Skin epidermis (tissue), 12 donors: Measurements from ENCODE around the gene ARMC10.
"Not testable (repeated sequence)": the region's sequence is repeated elsewhere in the genome, so short reads cannot be mapped to it uniquely, and the experiment has no call there.

Experiments
- H3K27ac ChIP-seq, 21 experiments: fragments of 200-600 bp; sonication (generic) in 11 of 21; one replicate each; pipeline ENCODE4 v1.5.0; 2020; ENCODE audit warnings: mild to moderate bottlenecking in 3 of 21, inconsistent platforms in 2 of 21, moderate library complexity in 2 of 21
- H3K4me3 ChIP-seq, 7 experiments: fragments of 200-600 bp; sonication (generic) in 2 of 7; one replicate each; pipeline ENCODE4 v1.5.0; 2020; ENCODE audit warnings: inconsistent platforms in 2 of 7, mild to moderate bottlenecking in 2 of 7, moderate library complexity in 1 of 7

ARMC10 gene

DNA sequence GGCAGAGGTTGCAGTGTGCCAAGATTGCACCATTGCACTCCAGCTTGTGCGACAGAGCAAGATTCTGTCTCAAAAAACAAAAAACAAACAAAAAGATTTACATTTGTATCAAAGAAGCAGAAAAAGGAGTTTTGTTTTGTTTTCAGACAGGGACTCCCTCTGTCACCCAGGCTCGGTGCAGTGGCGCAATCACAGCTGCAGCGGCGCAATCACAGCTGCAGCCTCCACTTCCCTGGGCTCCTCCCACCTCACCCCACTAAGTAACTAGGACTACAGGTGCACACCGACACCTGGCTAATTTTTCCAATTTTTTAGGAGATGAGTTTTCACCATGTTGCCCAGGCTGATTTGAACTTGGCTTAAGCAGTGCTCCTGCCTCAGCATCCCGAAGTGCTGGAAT is 1.8 kb downstream of the ARMC10 start:
- Histone ChIP-seq H3K27ac (no peak overlapping the region), H3K4me3 (no peak overlapping the region)

DNA sequence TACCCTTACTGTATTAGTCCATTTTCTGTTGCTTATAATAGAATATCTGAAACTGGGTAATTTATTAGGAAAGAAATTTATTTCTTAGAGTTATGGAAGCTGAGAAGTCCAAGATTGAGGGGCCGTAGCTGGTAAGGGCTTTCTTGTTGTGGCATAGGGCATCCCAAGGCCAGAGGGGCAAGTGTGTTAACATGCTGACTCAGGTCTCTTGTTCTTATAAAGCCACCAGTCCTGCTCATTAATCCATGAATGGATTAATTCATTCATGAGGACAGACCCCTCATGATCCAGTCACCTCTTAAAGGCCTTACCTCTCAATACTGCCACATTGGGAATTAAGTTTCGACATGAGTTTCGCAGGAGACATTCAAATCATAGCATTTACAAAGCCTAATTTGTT is 2.4 kb downstream of the ARMC10 start:
- Histone ChIP-seq H3K4me3 (no peak overlapping the region), H3K27ac (no peak overlapping the region)

DNA sequence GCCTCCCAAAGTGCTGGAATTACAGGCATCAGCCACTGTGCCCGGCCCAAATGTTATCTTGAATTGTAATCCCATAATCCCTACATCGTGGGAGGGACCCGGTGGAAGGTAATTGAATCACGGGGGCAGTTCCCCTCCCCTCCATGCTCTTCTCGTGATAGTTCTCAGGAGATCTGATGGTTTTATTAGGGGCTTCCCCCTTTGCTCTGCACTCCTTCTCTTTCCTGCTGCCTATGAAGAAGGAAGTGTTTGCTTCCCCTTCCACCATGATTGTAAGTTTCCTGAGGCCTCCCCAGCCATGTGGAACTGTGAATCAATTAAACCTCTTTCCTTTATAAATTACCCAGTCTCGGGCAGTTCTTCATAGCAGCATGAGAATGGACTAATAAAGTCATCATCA is 3.3 kb downstream of the ARMC10 start:
- not testable (repeated sequence) for H3K27ac ChIP-seq, H3K4me3 ChIP-seq

DNA sequence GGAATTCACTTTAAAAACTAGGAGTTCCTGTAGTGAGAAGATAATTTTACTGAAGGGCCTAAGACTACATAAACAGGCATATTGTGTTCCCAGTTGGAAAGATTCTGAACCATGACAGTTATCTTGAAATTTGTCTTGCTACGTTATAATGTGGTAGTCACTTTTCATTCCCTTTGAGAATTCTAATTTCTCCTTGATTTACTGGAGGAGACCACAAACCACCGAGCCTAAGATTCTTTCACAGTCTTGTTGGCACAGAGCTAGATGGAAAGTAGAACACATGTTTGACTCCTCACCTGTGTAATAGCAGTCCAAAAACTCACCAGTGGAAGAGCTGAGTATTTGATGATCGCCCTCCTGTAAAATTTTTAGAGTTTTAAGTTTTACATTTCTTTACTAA is 4.9 kb downstream of the ARMC10 start:
- no peak overlapping the region for H3K4me3 ChIP-seq
- no peak overlapping the region for H3K27ac ChIP-seq

DNA sequence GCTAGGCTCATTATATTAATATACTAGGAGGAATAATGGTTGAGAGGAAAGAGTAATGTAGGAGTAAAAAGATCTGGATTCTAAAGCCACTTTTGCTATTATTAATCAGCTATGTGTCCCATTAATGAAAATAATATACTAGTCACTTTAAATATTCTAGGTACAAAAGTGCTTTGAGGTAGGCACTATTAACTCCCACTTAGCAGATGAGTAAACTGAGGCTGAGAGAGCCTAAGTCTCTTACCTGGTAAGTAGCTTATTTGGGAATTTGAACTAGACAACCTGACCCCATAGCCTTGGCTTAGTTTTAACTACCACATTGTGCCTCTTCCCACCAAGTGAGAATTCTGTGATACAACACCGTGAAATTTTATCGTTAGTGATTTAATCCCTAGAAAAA is 6.0 kb downstream of the ARMC10 start:
- Histone ChIP-seq H3K4me3 (no peak overlapping the region), H3K27ac (no peak overlapping the region)

DNA sequence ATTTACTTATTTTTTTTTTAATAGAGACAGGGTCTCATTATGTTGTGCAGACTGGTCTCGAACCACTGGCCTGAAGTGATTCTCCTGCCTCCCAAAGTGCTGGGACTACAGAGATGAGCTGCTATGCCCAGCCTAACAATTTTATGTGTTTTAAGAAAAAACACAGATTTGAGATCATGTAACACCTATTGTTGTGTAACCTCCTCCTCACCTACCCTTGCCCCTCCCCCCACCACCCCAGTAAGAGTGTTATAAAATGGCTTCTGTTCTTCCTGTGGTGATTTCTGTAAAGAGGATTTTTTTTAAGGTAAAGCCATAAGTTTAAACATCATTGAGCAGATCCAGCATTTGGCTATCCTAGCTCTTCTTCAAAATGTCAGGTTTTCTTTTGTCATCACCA is 7.6 kb downstream of the ARMC10 start:
- no peak overlapping the region for H3K4me3 ChIP-seq
- H3K27ac ChIP-seq = no peak overlapping the region

DNA sequence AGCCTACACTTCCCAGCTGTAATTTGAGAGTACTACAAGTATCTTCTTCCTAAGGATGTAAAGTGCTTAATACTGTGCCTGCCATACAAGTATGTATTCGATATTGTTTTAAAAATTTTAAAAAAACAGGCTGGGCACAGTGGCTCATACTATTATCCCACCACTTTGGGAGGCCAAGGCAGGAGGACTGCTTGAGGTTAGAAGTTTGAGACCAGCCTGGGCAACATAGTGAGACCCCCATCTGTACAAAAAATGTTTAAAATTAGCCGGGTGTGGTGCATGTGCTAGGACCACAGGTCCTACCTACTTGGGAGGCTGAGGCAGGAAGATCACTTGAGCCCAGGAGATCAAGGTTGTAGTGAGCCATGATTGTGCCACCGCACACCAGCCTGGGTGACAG is 8.3 kb downstream of the ARMC10 start:
- Histone ChIP-seq H3K4me3 (no peak overlapping the region), H3K27ac (no peak overlapping the region)

DNA sequence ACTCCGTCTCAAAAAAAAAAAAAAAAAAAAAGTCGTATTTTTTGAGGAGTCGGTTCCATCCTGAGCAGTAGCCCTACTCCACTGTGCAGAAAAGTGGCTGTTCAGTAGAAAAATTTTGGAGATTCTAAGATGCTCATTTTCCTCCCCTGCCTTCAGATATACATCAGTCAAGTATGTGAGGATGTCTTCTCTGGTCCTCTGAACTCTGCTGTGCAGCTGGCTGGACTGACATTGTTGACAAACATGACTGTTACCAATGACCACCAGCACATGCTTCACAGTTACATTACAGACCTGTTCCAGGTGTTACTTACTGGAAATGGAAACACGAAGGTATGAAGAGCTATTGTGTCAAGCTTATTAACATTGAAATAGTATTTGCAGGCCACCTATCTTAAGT is 17.4 kb downstream of the ARMC10 start:
- not testable (repeated sequence) for H3K27ac ChIP-seq, H3K4me3 ChIP-seq

DNA sequence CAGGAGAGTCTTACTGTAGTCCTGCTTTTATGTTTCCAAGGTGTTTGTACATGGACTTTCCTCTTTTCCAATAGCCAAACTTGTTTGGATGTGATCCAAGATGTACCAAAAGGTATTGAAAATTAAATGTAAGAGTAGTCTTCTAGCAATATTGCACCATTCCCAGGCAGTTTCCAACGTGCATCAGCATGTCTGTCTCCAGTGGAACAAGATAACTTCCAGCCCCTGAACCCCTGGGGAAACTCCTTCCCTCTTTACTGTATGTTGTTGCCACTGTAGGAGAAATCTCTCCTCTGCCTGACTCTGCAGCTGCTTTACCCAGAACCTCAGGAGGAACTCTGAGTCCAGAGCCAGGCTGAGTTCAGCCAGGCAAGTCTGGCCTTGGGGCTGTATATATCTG is 18.5 kb downstream of the ARMC10 start:
- Histone ChIP-seq H3K4me3 (no peak overlapping the region), H3K27ac (no peak overlapping the region)

DNA sequence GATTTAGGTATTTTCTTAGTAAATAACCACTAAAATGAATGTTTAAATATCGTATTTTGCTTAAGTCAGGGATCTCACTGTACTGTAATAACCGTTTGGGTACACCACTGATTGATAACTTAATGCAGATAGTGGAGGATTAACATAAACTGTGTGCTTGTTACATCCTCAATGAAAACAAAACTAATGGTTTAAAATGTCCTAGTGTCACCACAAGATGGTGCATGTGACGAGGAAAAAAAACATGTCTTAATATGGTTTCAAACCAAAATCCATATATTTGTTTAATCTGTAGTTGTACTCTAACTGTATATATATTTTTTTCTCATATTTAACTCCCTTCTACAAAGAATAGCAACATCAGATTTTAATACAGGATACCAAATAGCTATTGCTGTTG is 19.2 kb downstream of the ARMC10 start:
- Histone ChIP-seq H3K27ac (no peak overlapping the region), H3K4me3 (no peak overlapping the region)

DNA sequence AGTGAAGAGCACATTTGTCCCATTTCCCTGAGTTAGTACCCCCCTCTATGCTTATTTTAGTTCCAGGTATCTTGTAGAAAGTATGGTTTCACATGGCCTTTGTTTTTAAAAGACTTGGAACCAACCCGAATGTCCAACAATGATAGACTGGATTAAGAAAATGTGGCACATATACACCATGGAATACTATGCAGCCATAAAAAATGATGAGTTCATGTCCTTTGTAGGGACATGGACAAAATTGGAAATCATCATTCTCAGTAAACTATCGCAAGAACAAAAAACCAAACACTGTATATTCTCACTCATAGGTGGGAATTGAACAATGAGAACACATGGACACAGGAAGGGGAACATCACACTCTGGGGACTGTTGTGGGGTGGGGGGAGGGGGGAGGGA is 20.6 kb downstream of the ARMC10 start:
- not testable (repeated sequence) for H3K27ac ChIP-seq, H3K4me3 ChIP-seq

DNA sequence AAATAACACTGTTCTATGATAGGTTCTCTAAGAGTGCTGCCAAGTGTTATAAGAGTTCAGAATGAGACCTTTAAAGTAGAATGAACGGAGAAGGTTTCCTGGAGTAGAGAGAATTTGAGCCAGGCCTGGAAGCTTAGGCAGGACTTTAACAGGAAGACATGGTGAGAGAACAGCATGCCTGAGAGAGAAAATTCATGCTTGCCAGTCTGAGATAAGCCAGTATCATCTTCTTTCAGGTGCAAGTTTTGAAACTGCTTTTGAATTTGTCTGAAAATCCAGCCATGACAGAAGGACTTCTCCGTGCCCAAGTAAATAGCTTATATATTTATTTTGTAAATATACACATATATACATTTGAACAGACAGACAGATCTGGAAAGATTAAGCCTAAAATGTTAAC is 22.1 kb downstream of the ARMC10 start:
- Histone ChIP-seq H3K27ac (no peak overlapping the region), H3K4me3 (no peak overlapping the region)

DNA sequence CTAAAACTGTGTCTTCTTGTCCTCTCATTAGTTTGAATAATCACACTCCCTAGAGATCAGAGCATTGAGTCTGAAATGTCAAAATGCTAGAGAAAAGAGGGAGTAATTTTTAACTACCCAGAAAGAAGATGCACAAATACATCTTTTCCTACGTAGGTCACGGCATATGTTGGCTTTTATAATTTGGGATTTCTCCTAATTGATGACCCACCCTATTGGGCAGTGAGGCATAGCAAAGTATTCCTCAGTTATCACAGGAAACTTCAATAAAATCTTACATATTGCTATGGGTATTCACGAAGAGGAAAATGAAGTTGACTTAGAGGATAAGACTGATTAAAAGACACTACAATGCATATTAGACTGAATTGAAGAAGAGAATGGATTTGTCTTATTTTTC is 25.4 kb downstream of the ARMC10 start:
- H3K4me3 ChIP-seq = no peak overlapping the region
- no peak overlapping the region for H3K27ac ChIP-seq

DNA sequence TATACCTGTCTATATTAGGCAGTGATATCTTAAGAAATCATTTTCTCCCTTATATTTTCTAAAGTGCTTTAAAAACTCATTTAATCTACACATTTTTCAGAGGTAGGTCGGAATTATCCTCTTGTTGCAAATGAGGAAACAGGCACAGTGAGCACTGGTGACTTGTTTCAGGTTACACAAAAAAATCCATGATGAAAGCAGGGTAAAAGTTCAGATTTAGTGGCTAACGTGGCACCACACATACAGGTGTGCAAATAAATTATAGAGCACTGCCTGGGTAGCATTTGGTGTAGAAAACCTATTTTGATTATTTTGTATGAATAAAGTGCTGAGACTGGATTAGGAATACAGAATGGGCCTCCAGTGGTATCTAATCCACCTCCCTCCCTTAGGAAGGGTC is 26.6 kb downstream of the ARMC10 start:
- Histone ChIP-seq H3K27ac (no peak overlapping the region), H3K4me3 (no peak overlapping the region)

DNA sequence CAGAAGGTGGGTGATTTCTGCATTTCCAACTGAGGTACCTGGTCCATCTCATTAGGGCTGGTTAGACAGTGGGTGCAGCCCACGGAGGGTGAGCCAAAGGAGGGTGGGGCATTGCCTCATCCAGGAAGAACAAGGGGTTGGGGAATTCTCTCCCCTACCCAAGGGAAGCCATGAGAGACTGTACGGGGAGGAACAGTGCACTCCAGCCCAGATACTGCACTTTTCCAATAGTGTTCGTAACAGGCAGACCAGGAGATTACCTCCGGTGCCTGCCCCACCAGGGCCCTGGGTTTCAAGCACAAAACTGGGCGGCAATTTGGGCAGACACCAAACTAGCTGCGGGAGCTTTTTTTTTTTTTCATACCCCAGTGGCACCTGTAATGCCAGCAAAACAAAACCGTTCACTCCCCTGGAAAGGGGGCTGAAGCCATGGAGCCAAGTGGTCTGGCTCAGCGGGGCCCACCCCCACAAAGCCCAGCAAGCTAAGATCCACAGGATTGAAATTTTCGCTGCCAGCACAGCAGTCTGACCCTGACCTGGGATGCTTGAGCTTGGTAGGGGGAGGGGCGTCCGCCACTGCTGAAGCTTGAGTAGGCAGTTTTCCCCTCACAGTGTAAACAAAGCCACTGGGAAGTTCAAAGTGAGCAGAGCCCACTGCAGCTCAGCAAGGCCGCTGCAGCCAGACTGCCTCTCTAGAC is 31.2 kb downstream of the ARMC10 start:
- Histone ChIP-seq H3K27ac (no peak overlapping the region), H3K4me3 (no peak overlapping the region)

DNA sequence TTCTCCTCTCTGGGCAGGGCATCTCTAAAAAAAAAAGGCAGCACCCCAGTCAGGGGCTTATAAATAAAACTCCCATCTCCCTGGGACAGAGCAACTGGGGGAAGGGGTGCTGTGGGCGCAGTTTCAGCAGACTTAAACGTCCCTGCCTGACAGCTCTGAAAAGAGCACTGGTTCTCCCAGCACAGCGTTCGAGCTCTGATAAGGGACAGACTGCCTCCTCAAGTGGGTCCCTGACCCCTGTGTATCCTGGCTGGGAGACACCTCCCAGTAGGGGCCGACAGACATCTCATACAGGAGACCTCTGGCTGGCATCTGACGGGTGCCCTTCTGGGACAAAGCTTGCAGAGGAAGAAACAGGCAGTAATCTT is 31.7 kb downstream of the ARMC10 start:
- not testable (repeated sequence) for H3K27ac ChIP-seq, H3K4me3 ChIP-seq

DNA sequence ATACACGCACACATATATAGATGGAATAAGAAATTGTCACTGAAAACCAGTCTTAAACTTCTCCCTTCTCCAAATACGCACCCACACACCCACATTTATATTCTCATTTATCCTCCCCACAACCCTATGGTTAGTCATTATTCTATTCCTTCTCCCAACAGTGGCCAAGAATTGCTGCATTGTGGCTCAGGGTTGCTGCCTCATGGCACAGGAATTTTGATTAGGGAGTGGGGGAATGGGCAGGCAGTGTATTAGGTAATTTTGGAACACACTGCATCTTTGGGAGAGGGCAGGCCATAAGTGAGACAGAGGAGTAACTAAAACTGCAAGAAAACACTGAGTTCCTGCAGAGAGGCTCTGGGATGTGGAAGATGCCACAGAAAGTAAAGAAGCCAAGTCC is 38.2 kb downstream of the ARMC10 start:
- Histone ChIP-seq H3K4me3 (no peak overlapping the region), H3K27ac (no peak overlapping the region)

DNA sequence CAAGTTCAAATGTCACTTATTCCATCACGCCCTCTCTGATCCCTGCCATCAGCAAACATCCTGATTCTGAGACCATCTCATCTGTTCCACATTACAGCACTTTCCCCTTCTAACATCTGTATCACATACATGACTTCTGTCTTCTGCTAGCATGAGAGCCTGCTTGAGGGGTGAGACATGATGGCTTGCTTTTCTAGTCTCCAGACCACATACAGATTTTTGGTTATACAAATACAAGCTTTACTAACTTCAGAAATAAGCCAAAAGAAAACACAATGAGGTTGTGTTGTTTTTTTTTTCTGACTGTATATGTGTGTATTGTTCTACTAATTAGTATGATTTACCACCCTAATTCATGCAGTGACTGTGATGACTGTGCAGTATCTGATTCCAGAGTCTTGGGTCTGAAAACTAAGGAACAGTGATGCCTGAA is 39.7 kb downstream of the ARMC10 start:
- Histone ChIP-seq H3K27ac (no peak overlapping the region), H3K4me3 (no peak overlapping the region)

DNA sequence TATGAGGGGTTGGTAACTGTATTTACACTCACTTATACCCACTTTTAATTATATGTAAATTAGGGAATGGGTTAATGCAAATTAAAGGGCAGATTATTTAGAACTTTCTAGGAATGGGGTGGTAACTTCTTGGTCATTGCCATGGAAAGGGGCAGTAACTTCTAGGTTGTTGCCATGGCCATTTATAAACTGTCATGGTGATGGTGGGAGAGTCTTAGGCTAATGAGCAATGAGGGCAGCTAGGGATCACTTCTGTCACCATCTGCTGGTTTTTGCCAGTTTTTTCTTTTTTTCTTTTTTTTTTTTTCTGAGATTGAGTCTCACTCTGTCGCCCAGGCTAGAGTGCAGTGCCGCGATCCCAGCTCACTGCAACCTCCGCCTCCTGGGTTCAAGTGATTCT is 40.8 kb downstream of the ARMC10 start:
- Histone ChIP-seq H3K4me3 (no peak overlapping the region), H3K27ac (no peak overlapping the region)

DNA sequence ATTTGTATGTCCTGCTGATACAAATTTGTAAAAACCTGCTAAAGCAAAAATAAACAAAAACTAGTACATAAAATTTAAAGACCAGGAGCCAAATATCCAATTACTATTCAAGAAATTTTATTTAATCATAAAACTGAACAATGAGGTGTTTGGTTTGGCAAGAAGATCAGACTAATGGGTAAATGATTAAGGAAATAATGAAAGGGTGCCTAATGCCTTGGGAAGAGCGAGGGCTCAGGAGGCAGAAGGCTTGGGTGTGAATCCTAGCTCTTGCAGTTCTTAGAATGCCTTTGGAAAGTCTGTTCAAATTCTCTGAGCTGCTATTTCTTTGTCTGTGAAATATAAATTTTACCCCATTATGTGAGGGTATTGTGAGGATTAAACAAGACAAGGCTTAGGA is 41.6 kb downstream of the ARMC10 start:
- Histone ChIP-seq H3K27ac (no peak overlapping the region), H3K4me3 (no peak overlapping the region)

DNA sequence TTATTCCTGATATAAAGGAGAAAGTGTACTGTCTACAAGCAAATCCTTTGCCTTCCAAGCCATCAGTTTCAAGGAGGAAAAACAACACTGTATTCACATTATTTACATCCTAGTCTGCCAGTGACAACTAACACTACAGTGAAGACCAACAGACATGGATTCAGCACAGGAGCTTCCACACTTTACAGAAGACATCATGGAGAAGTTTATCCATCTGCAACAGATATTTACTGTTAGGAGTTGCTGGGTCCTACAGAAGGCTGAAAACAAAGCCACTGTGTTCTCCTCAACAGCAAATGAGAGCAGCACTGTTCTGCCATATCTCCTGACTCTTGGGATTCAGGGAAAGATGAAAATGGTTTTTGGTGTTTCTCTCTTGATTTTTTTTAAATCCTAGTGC is 42.1 kb downstream of the ARMC10 start:
- H3K4me3 ChIP-seq = no peak overlapping the region

DNA sequence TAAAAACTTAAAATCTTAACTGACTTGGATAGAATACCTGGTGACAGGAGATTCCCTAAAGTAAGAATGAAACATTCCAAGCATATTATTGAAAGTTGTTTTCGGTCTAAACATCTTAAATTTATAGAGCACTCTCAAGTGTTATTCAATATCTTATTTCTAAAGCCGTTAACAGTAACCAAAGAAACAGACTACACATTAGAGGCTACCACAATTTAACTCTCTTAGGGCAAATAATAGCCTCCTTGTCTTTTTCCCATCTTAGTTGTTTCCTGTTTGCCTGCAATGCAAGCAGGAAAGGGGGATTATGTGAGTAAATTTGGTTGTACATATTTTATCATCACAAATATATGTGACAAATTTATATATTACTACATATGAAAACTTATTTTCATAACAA is 42.5 kb downstream of the ARMC10 start:
- Histone ChIP-seq H3K27ac (no peak overlapping the region), H3K4me3 (no peak overlapping the region)

More for the DNA sequence above, 42.1 kb downstream of the ARMC10 start:
- no peak overlapping the region for H3K27ac ChIP-seq
